ENCODE measurements around the gene PGPEP1. TPM values are rescaled to one million over a fixed set of nuclear protein-coding genes. Genes with fewer than 3 reads are reported as not detected.

Gene PGPEP1
- total and polyA plus RNA-seq, 4 donors = 19.2 to 46.9 (median 33.4) TPM

GRCh38 chr19:18388100-18388959 is 47.9 kb downstream of the PGPEP1 start:
- H3K36me3 ChIP-seq (ENCODE audit: control insufficient read depth in 1 of 2, insufficient read depth in 2 of 2, low read length in 1 of 2) = no peaks in the 10 kb centered on the region
- no peaks in the 10 kb centered on the region for H3K4me1 ChIP-seq (ENCODE audit: control insufficient read depth in 1 of 2, insufficient read depth in 2 of 2, low read length in 2 of 2)
- H3K27ac ChIP-seq (ENCODE audit: low read depth in 1 of 2, low read length in 2 of 2) = no peak overlapping the region
- DNase-seq (peak; percentile 92 to 96), ATAC-seq (ENCODE audit: low FRiP score) (peak; percentile 90)
- peaks cover 0 to 2% of the 10 kb centered on the region in 2 donors for H3K27me3 ChIP-seq (ENCODE audit: control insufficient read depth in 1 of 2, insufficient read depth in 2 of 2, low read length in 1 of 2)
- no peak overlapping the region for H3K4me3 ChIP-seq (ENCODE audit: low read length in 2 of 2)
- 8% methylated on average over 85 to 86 of the region's 86 CpGs for WGBS, 2 donors
- intact Hi-C loops (cut with DNase I) = loop anchor here in 1 of 2 donors (2.0 to 5.0 kb wide), 2 partner anchors 22 to 36 kb away; no protein-coding TSS in a partner anchor
- no peaks in the 10 kb centered on the region for H3K9me3 ChIP-seq (ENCODE audit: control insufficient read depth, low read length)

GRCh38 chr19:18388960-18389725 is 48.7 kb downstream of the PGPEP1 start:
- Histone ChIP-seq H3K27ac (ENCODE audit: low read depth in 1 of 2, low read length in 2 of 2) (no peak overlapping the region), H3K36me3 (ENCODE audit: control insufficient read depth in 1 of 2, insufficient read depth in 2 of 2, low read length in 1 of 2) (no peaks in the 10 kb centered on the region), H3K4me3 (ENCODE audit: low read length in 2 of 2) (no peak overlapping the region), H3K9me3 (ENCODE audit: control insufficient read depth, low read length) (no peaks in the 10 kb centered on the region), H3K4me1 (ENCODE audit: control insufficient read depth in 1 of 2, insufficient read depth in 2 of 2, low read length in 2 of 2) (no peaks in the 10 kb centered on the region), H3K27me3 (ENCODE audit: control insufficient read depth in 1 of 2, insufficient read depth in 2 of 2, low read length in 1 of 2) (peaks cover 0 to 2% of the 10 kb centered on the region in 2 donors)
- no peak for ATAC-seq (ENCODE audit: low FRiP score)
- WGBS, 2 donors = 78% methylated on average over 13 of the region's 13 CpGs
- intact Hi-C loops (cut with DNase I) = loop anchor here in 1 of 2 donors (2.0 to 5.0 kb wide), 2 partner anchors 22 to 37 kb away; no protein-coding TSS in a partner anchor
- DNase-seq = no peak

- Histone ChIP-seq H3K4me3 (ENCODE audit: low read length in 2 of 2) (no peak overlapping the region), H3K4me1 (ENCODE audit: control insufficient read depth in 1 of 2, insufficient read depth in 2 of 2, low read length in 2 of 2) (no peaks in the 10 kb centered on the region), H3K9me3 (ENCODE audit: control insufficient read depth, low read length) (no peaks in the 10 kb centered on the region), H3K27me3 (ENCODE audit: control insufficient read depth in 1 of 2, insufficient read depth in 2 of 2, low read length in 1 of 2) (peaks cover 0 to 2% of the 10 kb centered on the region in 2 donors), H3K27ac (ENCODE audit: low read depth in 1 of 2, low read length in 2 of 2) (no peak overlapping the region), H3K36me3 (ENCODE audit: control insufficient read depth in 1 of 2, insufficient read depth in 2 of 2, low read length in 1 of 2) (no peaks in the 10 kb centered on the region)
- DNase-seq = no peak
- ATAC-seq (ENCODE audit: low FRiP score) = no peak
- intact Hi-C loops (cut with DNase I) = loop anchor here in 1 of 2 donors (2.0 to 5.0 kb wide), 2 partner anchors 21 to 37 kb away; no protein-coding TSS in a partner anchor
These were observed 49.3 kb downstream of the PGPEP1 start for GRCh38 chr19:18389726-18390064.

GRCh38 chr19:18390065-18390907 is 49.9 kb downstream of the PGPEP1 start:
- DNase-seq (no peak), ATAC-seq (ENCODE audit: low FRiP score) (no peak)
- Histone ChIP-seq H3K4me3 (ENCODE audit: low read length in 2 of 2) (no peak overlapping the region), H3K36me3 (ENCODE audit: control insufficient read depth in 1 of 2, insufficient read depth in 2 of 2, low read length in 1 of 2) (no peaks in the 10 kb centered on the region), H3K27me3 (ENCODE audit: control insufficient read depth in 1 of 2, insufficient read depth in 2 of 2, low read length in 1 of 2) (peaks cover 0 to 2% of the 10 kb centered on the region in 2 donors), H3K27ac (ENCODE audit: low read depth in 1 of 2, low read length in 2 of 2) (no peak overlapping the region), H3K4me1 (ENCODE audit: control insufficient read depth in 1 of 2, insufficient read depth in 2 of 2, low read length in 2 of 2) (no peaks in the 10 kb centered on the region), H3K9me3 (ENCODE audit: control insufficient read depth, low read length) (no peaks in the 10 kb centered on the region)
- intact Hi-C loops (cut with DNase I) = no loop called here
- WGBS, 2 donors = 86 to 93% methylated on average over 6 of the region's 6 CpGs

GRCh38 chr19:18391509-18392075 is 51.2 kb downstream of the PGPEP1 start:
- intact Hi-C loops (cut with DNase I) = no loop called here
- ATAC-seq (ENCODE audit: low FRiP score) (no peak), DNase-seq (no peak)
- H3K27me3 ChIP-seq (ENCODE audit: control insufficient read depth in 1 of 2, insufficient read depth in 2 of 2, low read length in 1 of 2) = no peaks in the 10 kb centered on the region
- no peak overlapping the region for H3K27ac ChIP-seq (ENCODE audit: low read depth in 1 of 2, low read length in 2 of 2)
- H3K36me3 ChIP-seq (ENCODE audit: control insufficient read depth in 1 of 2, insufficient read depth in 2 of 2, low read length in 1 of 2) = no peaks in the 10 kb centered on the region
- 76 to 82% methylated on average over 9 of the region's 9 CpGs for WGBS, 2 donors
- H3K9me3 ChIP-seq (ENCODE audit: control insufficient read depth, low read length) = no peaks in the 10 kb centered on the region
- no peaks in the 10 kb centered on the region for H3K4me1 ChIP-seq (ENCODE audit: control insufficient read depth in 1 of 2, insufficient read depth in 2 of 2, low read length in 2 of 2)
- no peak overlapping the region for H3K4me3 ChIP-seq (ENCODE audit: low read length in 2 of 2)

GRCh38 chr19:18392417-18392816 is 52.0 kb downstream of the PGPEP1 start:
- H3K27me3 ChIP-seq (ENCODE audit: control insufficient read depth in 1 of 2, insufficient read depth in 2 of 2, low read length in 1 of 2) = no peaks in the 10 kb centered on the region
- WGBS, 2 donors = 51% methylated on average over 11 of the region's 11 CpGs
- DNase-seq = peak in 1 of 2 donors; percentile 82
- H3K9me3 ChIP-seq (ENCODE audit: control insufficient read depth, low read length) = no peaks in the 10 kb centered on the region
- H3K27ac ChIP-seq (ENCODE audit: low read depth in 1 of 2, low read length in 2 of 2) = no peak overlapping the region
- H3K4me1 ChIP-seq (ENCODE audit: control insufficient read depth in 1 of 2, insufficient read depth in 2 of 2, low read length in 2 of 2) = no peaks in the 10 kb centered on the region
- no peak for ATAC-seq (ENCODE audit: low FRiP score)
- H3K36me3 ChIP-seq (ENCODE audit: control insufficient read depth in 1 of 2, insufficient read depth in 2 of 2, low read length in 1 of 2) = no peaks in the 10 kb centered on the region
- intact Hi-C loops (cut with DNase I) = no loop called here
- H3K4me3 ChIP-seq (ENCODE audit: low read length in 2 of 2) = no peak overlapping the region

GRCh38 chr19:18392926-18393325 is 52.5 kb downstream of the PGPEP1 start:
- no peak overlapping the region for H3K4me3 ChIP-seq (ENCODE audit: low read length in 2 of 2)
- DNase-seq (no peak), ATAC-seq (ENCODE audit: low FRiP score) (no peak)
- intact Hi-C loops (cut with DNase I) = no loop called here
- H3K36me3 ChIP-seq (ENCODE audit: control insufficient read depth in 1 of 2, insufficient read depth in 2 of 2, low read length in 1 of 2) = no peaks in the 10 kb centered on the region
- WGBS, 2 donors = 78 to 83% methylated on average over 5 of the region's 5 CpGs
- no peak overlapping the region for H3K27ac ChIP-seq (ENCODE audit: low read depth in 1 of 2, low read length in 2 of 2)
- H3K9me3 ChIP-seq (ENCODE audit: control insufficient read depth, low read length) = no peaks in the 10 kb centered on the region
- H3K27me3 ChIP-seq (ENCODE audit: control insufficient read depth in 1 of 2, insufficient read depth in 2 of 2, low read length in 1 of 2) = no peaks in the 10 kb centered on the region
- no peaks in the 10 kb centered on the region for H3K4me1 ChIP-seq (ENCODE audit: control insufficient read depth in 1 of 2, insufficient read depth in 2 of 2, low read length in 2 of 2)

GRCh38 chr19:18393836-18394235 is 53.4 kb downstream of the PGPEP1 start:
- H3K9me3 ChIP-seq (ENCODE audit: control insufficient read depth, low read length) = no peaks in the 10 kb centered on the region
- H3K4me3 ChIP-seq (ENCODE audit: low read length in 2 of 2) = no peak overlapping the region
- no peaks in the 10 kb centered on the region for H3K27me3 ChIP-seq (ENCODE audit: control insufficient read depth in 1 of 2, insufficient read depth in 2 of 2, low read length in 1 of 2)
- 66 to 67% methylated on average over 7 of the region's 7 CpGs for WGBS, 2 donors
- no peaks in the 10 kb centered on the region for H3K36me3 ChIP-seq (ENCODE audit: control insufficient read depth in 1 of 2, insufficient read depth in 2 of 2, low read length in 1 of 2)
- H3K27ac ChIP-seq (ENCODE audit: low read depth in 1 of 2, low read length in 2 of 2) = no peak overlapping the region
- DNase-seq (peak in 1 of 2 donors; percentile 75), ATAC-seq (ENCODE audit: low FRiP score) (no peak)
- H3K4me1 ChIP-seq (ENCODE audit: control insufficient read depth in 1 of 2, insufficient read depth in 2 of 2, low read length in 2 of 2) = no peaks in the 10 kb centered on the region
- intact Hi-C loops (cut with DNase I) = no loop called here
